IPS-NIHi11 (cell line): ENCODE measurements around the gene HSD17B11.
"Not testable (repeated sequence)": the region's sequence is repeated elsewhere in the genome, so short reads cannot be mapped to it uniquely, and the experiment has no call there.

Experiments used
- DNase-seq: peaks from one replicate; pipeline ENCODE4 v3.0.0; 2012; ENCODE audit warnings: mixed read lengths, low spot score

HSD17B11 gene

GRCh38 chr4:87390891-87391575, at the start of gene HSD17B11:
TSS of gene HSD17B11 (minus strand) at chr4:87391188. CDS start at chr4:87391070, 118 bp downstream.
- peak; percentile 90 for DNase-seq

GRCh38 chr4:87433342-87433741, 42.4 kb upstream of the HSD17B11 start:
- DNase-seq = no peak

- DNase-seq = no peak
Observed at GRCh38 chr4:87430038-87430437, 39.0 kb upstream of the HSD17B11 start.

- DNase-seq = no peak
Observed at GRCh38 chr4:87428979-87429378, 38.0 kb upstream of the HSD17B11 start.

GRCh38 chr4:87427518-87427868, 36.5 kb upstream of the HSD17B11 start:
- no peak for DNase-seq

GRCh38 chr4:87426865-87427517, 36.0 kb upstream of the HSD17B11 start:
- no peak for DNase-seq

- DNase-seq = no peak
Observed at GRCh38 chr4:87425711-87426110, 34.7 kb upstream of the HSD17B11 start.

- not testable (repeated sequence) for DNase-seq
Observed at GRCh38 chr4:87424099-87424543, 33.1 kb upstream of the HSD17B11 start.

- DNase-seq = no peak
Observed at GRCh38 chr4:87423317-87424098, 32.5 kb upstream of the HSD17B11 start.

- DNase-seq = peak; percentile 93
Observed at GRCh38 chr4:87422104-87423052, 31.4 kb upstream of the HSD17B11 start, which contains the start of gene NUDT9. TSS of gene NUDT9 (plus strand) at chr4:87422573. CDS start at chr4:87422906, 333 bp downstream.

- no peak for DNase-seq
Observed at GRCh38 chr4:87420276-87420830, 29.4 kb upstream of the HSD17B11 start.

GRCh38 chr4:87419578-87420249, 28.7 kb upstream of the HSD17B11 start:
- DNase-seq = no peak

GRCh38 chr4:87418410-87418809, 27.4 kb upstream of the HSD17B11 start:
- DNase-seq = not testable (repeated sequence)

- DNase-seq = no peak
Observed at GRCh38 chr4:87416965-87417364, 26.0 kb upstream of the HSD17B11 start.

- DNase-seq = no peak
Observed at GRCh38 chr4:87414816-87415215, 23.8 kb upstream of the HSD17B11 start.

- DNase-seq = no peak
Observed at GRCh38 chr4:87410679-87411078, 19.7 kb upstream of the HSD17B11 start.

GRCh38 chr4:87410157-87410556, 19.2 kb upstream of the HSD17B11 start:
- no peak for DNase-seq

- DNase-seq = no peak
Observed at GRCh38 chr4:87409420-87409939, 18.5 kb upstream of the HSD17B11 start.

GRCh38 chr4:87406902-87407301, 15.9 kb upstream of the HSD17B11 start:
- not testable (repeated sequence) for DNase-seq

- DNase-seq = no peak
Observed at GRCh38 chr4:87406462-87406861, 15.5 kb upstream of the HSD17B11 start.
